EH (cell line): Measurements from ENCODE around the gene DSCAML1.

Experiments
- DNase-seq: peaks from one replicate; pipeline ENCODE4 v3.0.0-alpha.2; 2015; ENCODE audit warnings: low read depth

DSCAML1 gene

DNA sequence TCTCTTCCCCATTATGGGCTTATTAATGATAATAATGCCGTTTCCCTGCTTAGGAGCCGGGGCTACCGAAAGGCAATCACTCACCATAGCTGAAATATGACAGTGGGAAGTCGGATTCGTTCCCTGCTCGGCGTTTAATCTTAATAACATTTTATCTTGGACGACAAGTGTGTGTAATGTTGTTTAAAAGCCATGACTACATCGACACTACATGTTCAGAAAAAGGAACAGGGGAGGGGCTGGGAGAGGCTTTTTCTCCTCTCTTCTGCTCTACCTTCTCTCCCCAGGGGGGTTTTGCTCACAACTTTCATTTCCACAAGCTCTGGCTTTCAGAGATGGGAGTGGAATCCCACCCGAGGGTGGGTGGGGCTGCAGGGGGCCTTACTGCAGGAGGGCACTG lies 105.5 kb downstream of the DSCAML1 start:
- no peak for DNase-seq

DNA sequence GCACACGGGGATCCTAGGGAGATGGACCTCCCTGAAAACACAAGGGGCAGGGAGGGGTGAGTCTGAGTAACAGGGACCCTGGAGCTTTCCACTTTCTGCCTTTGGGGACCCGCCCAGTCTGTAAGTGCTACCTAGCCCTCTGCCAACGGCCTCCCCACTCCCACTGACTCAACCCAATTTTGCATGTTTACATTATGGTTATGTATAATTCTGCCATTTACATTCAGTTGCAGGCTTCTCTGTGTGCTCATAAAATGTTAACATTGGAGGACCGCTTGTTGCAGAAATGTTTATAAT lies 105.8 kb downstream of the DSCAML1 start:
- no peak for DNase-seq

DNA sequence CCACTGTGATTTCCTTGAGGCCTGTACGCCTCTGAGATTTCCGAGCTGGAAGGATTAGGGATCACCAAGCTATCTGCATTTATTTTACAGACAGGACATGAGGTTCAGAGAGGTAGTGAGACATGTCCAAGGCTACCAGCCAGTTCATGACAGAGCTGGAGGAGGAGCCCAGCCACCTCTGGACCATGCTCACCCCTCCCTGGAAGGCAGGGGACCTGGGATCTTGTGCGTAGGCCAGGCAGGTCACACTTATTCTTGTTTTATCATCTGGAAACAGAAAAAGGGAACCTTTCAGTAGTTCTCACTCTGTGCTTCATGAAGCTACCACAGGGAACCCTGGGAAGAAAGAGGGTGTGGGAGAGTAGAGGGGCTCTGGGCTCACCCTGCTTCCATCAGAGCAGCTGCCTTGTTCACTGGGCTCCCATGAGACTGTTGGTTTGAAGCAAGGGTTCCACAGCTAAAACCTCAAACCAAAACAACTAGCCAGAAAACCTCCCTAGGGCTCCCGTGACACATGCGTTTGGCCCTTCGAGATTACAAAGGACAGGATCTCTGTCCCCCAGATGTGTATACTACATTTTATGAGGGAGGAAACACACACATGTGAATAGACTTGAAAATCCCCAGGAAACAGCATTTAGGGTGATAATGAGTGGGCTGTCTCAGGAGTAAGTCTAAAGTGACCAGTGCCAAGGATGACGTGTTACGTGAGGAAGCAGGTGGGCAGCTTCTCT lies 106.4 kb downstream of the DSCAML1 start:
- no peak for DNase-seq

DNA sequence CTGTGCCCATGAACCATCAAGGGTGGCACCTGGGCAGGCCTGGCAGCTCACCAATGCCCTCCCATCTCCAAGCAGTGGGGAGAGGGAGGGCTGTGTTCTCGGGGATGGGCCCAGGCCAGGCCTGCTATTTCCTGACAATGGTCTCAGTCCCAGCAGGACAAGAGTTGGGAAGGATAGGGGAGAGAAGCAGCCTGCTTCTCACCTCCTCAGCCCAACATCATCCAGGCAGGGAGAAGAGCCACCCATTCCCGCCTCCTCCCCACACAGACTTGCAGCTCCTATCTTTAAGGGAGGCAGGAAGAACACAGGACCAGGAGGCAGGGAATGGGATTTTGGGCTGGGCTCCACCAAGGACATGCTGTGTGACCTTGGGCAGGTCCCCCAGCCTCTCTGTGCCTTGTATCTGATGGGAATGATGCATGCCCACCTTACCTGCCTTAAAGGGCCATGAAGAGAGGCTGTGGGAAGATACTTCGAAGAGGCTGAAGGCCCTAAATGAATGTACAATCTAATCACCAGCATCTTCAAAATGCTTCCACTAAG lies 108.7 kb downstream of the DSCAML1 start:
- no peak for DNase-seq

DNA sequence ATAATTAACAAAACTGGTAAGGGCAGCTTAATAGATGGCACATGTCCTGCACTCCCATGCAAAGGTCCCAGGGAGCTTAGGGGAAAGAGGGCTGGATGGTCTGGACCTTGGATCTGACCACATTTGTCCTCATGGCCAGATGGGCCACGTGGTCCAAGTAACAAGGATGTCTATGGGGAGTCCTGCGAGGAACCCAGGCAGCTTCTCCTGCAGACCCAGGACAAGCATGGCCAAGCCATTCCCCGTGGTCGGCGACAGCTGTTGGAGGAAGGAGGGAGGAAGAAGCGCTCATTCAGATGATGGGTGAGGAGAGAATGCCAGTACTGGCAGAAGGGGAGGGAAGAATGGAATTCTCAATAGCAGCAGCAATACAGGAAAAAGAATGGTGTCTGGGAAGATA lies 109.2 kb downstream of the DSCAML1 start:
- no peak for DNase-seq

DNA sequence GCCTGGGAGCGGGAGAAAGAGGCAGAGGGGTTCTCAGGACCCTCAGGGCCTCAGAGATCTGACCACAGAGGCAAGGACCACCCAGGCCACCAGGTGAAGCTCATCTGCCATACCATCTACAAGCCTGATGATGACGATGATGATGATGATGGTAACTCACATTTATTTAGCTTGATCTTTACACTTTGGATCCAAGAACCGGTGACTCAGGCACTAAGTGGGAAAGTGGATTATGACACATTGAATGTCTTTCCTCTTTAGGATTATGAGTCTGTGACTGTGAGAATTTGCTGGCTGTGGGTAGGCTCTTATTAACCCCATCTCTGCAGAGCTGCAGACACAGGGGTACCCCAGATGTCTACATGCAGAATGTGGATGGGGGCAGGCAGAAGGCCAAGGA lies 110.3 kb downstream of the DSCAML1 start:
- DNase-seq, result no peak

DNA sequence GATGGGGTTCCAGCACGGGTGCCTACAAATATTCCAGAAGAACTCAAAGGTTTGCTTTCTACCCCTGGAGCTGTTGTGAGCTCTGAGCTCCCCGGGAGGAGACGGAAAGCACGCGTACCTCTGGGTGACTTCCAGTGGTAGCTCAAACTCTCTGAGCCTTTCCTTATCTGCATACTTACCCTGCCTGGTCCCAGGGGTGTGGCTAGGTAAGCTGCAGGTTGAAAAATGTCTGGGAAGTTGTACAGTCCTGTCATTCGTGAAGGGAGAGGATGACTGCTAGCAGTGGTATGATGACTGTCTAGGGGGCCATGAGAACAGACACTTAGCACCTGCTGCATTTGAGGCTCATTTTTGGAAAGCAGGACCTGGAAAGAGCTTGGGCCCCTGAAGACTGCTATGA lies 111.5 kb downstream of the DSCAML1 start:
- no peak for DNase-seq

DNA sequence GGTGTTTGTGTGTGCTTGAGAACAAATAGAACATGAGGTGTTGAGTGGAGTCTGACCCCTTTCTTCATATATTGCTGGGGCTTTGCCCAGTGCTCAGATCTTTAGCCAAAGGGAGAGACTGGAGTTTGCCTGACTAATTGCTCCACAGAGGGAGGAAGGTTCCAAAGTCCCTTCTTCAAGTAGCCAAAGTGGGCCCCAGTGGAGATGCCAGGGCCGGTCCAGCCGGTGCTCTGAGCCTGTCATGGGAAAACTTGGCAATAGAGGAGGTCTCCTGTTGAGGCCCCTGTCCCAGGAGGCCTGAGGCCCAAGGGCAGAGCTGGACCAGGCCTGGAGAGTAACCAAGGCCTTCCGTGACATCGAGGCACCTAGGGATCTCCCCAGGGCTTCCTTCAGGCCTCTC lies 112.3 kb downstream of the DSCAML1 start:
- DNase-seq, result no peak

DNA sequence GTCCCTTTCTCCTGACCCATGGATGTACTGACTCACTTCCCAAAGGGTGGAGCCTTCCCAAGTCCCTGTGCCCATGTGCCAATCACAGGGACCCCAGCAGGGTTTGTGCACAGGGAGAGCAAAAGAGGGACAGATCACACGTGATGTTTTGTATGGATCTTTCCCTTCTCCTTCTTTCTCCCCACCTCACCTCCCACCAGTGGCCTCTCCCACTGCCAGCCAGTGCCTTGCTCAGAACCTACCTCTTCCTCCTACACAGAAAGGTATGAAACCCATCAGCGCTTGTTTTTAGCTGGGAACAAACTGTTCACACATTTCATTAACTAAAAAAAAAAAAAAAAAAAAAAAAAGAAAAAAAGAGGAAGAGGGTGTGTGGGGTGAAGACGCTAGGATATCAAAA lies 112.9 kb downstream of the DSCAML1 start:
- DNase-seq, result no peak

DNA sequence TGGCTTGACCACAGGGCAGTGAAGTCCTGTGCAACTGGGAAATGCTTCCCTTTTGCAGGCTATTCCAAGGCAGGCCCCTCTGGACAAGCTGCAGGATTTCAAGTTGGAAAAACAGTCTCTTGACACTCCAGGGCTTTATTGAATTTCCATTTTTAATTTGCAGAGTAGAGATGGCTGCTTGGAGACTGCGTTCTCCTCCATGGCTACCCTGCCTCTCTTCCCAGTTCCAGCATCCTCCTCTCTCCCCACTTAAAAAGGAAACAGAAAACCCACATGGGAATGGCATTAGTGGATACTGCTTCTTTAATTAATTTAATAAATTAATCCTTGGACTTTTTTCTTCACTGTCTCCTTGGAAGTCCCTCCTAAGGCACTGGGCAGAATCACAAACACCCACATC lies 115.6 kb downstream of the DSCAML1 start:
- no peak for DNase-seq

DNA sequence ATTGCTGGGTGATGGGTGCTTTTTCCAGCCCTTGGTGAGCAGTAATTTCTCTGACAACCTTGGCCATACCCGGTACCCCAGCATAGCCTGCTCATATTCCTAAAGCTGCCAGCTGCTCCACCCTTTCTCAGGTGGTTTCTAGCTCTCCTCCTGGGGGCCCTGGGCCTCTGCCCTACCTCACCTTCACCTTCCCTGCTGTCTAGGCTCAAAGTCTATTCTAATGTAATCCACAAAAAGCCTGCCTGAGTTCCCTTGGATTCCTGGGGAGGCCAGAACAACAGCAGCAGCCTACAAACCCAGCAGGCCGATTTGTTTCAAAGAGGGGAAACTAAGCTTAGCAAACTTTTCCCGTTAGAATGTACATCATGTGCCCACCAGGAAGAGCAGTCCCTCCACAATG lies 117.6 kb downstream of the DSCAML1 start:
- DNase-seq, result no peak

DNA sequence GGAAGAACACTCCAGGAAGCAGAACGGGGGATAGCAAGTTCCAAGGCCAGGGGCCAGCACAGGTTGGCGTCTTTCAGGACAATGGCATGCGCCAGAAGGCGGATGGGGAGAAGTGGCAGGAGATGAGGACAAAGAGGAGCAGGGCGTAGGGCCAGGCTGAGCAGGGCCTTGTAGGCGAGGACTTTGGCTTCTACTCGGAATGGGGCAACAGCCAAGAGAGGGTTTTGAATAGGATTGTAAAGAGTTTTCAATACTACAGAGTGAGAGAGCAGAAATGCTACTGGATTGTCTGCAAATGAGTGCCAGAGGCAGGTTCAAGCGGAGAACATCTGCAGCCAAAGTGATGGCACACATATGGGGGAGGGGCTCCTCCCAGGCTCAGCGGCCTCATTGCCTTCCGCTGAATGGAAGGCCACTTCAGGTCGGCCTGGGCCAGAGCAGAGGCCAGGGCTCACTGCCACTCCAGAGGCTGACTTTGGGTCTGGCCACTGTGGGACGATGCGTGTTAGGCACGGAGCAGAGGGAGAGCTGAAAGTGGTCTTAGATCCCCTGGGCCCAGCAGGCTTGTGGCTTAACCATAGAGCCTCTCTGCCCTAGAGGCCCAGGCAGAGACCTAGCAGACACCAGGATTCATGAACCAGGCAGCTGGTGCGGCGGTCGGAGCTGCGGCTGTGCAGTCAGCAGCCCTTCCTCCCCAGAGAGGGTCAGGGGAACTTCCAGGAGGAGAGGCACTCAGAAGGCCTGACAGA lies 118.2 kb downstream of the DSCAML1 start:
- DNase-seq, result no peak

DNA sequence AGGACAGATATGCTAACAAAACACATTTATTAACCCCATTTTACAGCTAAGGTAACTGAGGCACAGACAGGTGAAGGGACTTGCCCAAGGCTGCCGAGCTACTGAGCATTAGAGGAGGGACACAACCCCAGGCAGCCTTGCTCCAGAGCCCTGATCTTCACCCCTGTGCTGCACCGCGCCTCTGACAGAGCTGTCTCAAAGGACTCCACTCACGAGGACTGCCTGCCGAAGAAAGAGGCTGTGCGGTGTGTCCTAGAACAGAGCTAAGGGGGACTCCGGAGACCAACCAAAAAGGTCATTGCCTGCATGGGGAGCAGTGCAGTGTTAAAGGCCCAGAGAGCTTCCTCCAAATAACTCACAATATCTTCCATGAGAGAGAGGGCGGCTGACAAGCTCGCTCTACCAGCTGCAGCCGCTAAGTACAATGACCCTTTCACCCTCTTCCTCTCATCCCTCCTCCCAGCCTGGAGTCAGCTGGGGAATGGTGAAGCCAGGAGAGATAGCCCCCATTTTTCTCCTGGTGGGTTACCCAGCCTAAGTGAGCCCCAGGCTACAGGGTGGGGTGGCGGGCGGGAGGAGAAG lies 119.2 kb downstream of the DSCAML1 start:
- no peak for DNase-seq

DNA sequence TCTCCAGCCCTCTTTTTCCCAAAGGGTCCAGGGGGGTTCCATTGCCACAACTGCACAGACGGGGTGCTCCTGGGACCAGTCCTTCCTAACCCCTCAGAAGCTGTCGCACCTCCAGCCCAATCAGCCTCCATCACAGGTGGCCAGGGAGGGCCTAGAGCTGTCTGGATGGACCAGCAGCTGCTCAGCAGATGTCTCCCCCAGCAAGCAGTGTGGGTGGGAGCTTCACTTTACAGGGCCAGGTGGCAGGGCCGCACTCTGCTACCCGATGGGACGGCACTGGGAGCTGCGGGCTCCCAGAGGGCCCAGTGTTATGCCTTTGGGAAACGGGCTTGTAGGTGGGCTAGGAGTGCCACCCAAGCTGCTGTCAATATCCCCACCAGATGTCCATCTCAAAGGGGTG lies 120.5 kb downstream of the DSCAML1 start:
- no peak for DNase-seq

DNA sequence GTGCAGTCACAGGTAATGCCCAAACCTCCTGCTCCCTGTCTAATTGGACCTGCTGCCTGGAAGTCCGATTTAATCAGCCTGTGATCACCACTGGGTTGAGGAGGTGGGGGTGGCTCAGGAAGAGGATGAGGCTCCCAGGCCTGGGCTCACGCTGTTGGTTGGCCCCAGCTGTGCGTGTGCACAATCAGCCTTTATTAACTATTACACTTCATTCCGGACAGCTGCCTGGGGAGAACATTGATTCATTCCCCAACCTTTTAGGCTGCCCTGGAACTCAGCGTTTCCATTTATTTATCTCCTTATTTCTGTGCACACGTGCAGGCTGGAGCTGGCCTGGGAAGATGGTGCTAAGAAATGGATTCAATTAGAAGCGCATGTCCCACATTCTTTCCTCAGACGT lies 123.4 kb downstream of the DSCAML1 start:
- no peak for DNase-seq

DNA sequence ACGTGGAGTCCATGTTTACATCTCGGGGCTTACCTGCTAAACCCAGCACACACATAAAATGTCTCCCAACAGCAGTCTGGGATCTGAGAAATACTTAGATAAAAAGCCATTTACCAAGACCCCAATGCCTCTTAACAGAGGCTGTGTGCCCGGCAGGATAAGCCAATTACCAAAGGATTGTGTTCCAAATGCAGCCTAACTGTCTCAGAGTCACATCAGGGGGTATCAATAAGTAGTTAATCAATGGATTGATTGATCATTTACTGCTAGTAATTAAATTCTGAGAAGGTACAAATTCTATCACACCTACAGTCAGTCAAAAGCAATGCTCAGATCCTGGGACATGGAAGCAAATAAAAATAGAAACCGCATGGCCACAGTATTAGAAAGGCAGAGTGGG lies 125.6 kb downstream of the DSCAML1 start:
- no peak for DNase-seq

DNA sequence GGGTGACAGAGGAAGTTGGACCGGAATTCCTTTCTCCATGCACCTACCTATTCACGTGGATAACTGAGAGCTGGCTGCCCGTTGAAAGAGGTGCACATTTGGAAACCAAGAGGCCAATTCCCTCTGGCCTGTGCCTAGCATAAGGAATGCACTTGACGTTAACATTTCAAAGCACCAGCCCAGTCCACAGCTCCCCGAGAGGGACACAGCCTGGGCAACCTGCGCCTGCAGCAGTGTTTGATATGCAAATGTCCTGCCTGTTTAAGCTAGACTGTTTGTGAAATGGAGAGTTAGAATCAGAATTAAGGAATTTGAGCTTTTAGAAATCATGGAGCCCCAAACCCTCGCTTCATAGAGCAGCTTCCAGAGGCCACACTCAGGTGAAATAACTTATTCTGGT lies 126.1 kb downstream of the DSCAML1 start:
- DNase-seq, result no peak

DNA sequence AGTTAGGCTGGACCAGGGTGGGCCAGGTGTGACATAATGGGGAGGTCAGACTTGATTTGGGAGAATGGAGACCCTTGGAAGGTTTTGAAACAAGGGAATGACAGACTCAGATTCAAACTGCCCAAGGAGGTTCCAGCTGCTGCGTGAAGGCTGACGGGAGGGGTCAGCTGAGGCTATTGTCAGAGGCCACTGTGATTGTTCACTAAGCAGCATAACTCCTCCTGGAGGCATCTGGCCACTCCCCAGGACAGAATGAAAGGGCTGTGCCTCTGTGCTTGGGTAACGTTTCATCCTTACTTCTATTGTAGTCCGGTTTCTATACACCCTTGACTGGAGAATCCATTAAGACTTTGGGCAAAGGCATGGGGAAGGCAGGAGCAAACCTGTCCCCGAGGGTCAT lies 126.6 kb downstream of the DSCAML1 start:
- DNase-seq, result no peak

DNA sequence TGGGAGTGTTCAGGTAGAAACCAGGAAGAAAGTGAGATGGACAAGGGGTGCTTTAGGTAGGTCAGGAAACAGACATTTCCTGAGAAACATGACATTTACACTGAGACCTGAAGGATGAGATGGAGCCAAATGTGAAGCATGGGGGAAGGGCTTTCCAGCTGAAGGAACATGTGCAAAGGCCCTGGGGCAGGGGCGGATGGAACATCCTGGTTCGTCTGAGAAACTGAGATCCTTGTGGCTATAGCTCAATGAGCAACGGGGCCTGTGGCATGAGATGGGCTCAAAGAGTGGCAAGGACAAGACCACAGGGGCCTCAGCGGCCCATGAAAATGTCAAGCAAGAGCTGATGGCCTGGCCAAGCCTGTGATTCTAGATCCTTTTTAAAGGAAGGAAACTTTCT lies 127.4 kb downstream of the DSCAML1 start:
- no peak for DNase-seq

DNA sequence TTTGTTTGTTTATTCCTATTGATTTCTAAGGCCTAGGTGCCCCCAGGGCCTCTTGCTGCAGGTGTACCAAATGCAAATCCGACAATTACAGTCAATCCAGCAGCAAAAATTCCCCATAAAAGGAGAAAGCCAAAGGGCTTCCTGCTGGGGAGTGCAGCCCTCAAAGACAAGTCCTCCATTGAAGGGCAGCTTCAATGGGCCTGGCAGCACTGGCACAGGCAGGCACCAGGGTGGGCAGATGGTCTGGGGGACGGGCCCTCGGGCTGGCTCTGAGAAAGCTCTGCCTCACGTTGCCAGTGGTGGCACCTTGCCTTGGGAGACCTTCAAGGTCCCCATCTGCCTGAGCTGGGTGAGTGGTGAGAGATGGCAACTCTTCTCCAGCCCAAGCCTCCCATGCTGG lies 128.0 kb downstream of the DSCAML1 start:
- no peak for DNase-seq

DNA sequence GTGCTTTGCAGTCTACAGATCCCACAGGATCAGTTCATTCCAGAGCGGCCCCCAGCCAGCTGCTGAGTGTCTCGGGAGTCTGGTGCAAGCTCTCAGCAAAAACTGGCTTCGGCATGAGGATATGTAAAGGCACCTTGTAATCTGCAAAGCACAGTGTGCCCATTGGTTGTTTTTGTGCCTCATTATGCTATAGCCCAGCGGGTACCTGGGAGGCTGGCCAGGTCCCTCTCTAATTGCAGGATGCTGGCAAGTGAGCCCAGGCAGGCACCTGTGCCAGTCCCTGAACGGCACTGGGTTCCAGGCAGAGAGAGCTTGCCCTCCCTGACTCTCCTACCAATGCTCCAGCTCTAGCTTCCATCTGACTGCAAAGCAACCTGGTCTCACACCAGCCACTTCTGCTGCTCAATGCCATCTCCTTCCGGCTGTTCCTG lies 128.7 kb downstream of the DSCAML1 start:
- DNase-seq, result no peak

DNA sequence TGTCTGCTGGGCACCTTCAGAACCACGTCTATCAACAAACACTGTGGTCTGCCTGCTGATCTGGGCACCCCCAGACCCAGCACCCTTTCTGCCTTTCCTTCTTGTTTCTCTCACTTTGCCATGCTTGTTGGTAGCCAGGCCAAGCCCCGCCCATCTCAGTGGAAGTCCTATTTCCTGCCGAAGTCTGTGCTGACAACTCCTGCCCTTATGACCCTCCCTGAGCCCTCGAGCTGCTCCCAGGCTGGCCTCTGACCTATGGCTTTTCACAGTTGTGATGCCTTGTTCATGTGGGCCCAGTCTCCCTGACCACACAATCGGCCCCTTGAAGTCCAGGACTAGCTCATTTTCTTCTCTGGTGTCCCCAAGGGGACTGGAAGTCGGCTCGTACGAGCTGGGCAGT lies 132.1 kb downstream of the DSCAML1 start:
- DNase-seq, result no peak

DNA sequence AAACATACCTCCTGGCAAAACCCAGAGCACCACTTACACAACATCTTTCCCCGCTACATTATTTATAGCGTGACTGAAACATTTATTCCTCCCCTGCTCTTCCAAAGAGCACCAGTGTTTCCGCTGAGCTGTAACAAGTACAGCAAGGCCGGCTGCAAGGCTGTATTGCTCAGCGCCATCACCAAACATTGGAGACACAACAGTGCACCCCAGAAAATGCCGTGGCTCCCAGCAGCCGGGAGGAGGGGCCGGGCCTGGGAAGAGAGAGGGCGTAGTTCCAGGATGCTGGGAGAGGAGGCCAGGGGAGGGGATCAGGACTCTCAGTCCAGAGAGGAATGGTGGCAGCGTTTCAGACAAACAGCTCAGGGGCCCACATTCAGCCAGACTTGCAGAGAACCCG lies 133.2 kb downstream of the DSCAML1 start:
- no peak for DNase-seq
